Neural progenitor cell (in vitro differentiated cells): ENCODE results near the gene PCNX3.

Experiments used
- CTCF ChIP-seq: fragments of 200-600 bp; sonication (generic); IDR thresholded peaks from 2 replicates; pipeline ENCODE4 v1.5.1; 2017; ENCODE audit warnings: antibody characterized with exemption, mild to moderate bottlenecking
- EZH2 ChIP-seq: fragments of 200-600 bp; sonication (generic); IDR thresholded peaks from 2 replicates; pipeline ENCODE4 v1.6.1; 2017; ENCODE audit warnings: antibody characterized with exemption, mild to moderate bottlenecking, moderate library complexity
- EZH2phosphoT487 ChIP-seq: fragments of 200-600 bp; sonication (generic); IDR thresholded peaks from 2 replicates; pipeline ENCODE4 v1.6.1; 2017; ENCODE audit warnings: antibody characterized with exemption

- TF ChIP-seq CTCF (no peak), EZH2phosphoT487 (no peak), EZH2 (no peak)
Measured at GRCh38 chr11:65646288-65646957, 30.8 kb downstream of the PCNX3 start.
